ENCODE results near the gene FTH1. TPM values are rescaled to one million over a fixed set of nuclear protein-coding genes. Genes with fewer than 3 reads are reported as not detected.
"Not testable (repeated sequence)": the region's sequence is repeated elsewhere in the genome, so short reads cannot be mapped to it uniquely, and the experiment has no call there.

FTH1 gene
- total RNA-seq, 1 experiment from 2014 or later, result 1,937 TPM

DNA sequence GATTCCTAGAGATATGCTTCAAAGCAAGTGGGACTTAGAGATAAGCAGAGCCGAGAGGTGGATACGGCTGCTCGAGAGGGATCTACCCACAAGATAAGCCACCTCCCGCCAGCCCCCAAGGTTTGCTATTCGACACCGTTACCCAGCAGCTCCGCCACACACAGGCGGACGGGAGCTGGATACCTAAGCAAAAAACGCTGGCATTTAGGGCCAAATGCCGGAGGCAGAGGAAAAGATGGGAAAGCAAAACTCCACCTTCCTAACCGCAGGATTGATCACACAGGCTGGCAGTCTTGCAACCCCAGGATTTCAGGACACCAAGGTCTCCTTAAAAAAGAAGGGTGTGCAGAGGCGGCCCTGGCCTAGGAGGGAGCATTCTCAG lies 709 bp downstream of the FTH1 start:
- intact Hi-C loops (cut with micrococcal nuclease), result loop anchor here (1.0 kb wide), 2 partner anchors 59 to 79 kb away; no protein-coding TSS in a partner anchor
- Histone ChIP-seq H3K4me1 (ENCODE audit: insufficient read depth, low read length) (peaks cover 48% of the 10 kb centered on the region), H3K9me2 (replicated peaks; ENCODE audit: low read length) (no peaks in the 10 kb centered on the region), H3K36me3 (ENCODE audit: low read depth, low read length) (peaks cover 32% of the 10 kb centered on the region), H3K4me2 (ENCODE audit: low read length) (peak overlapping the region; percentile 93), H3K27ac (ENCODE audit: low read length) (peak overlapping the region; percentile 88), H4K20me1 (ENCODE audit: low read length) (peaks cover 33% of the 10 kb centered on the region), H3K9me3 (ENCODE audit: low read length) (no peaks in the 10 kb centered on the region), H3K79me2 (ENCODE audit: low read length) (peaks cover 64% of the 10 kb centered on the region), H3K4me3 (ENCODE audit: low read length) (peak overlapping the region; percentile 95), H3K9ac (ENCODE audit: low read length) (peak overlapping the region; percentile 96), H2AFZ (ENCODE audit: low read length) (no peak overlapping the region), H3K27me3 (ENCODE audit: low read length) (no peaks in the 10 kb centered on the region), H3F3A (ENCODE audit: low read length, unreplicated experiment) (peaks cover 6% of the 10 kb centered on the region)
- ATAC-seq, result no peak
- ChIA-PET CTCF (no interaction called here), POLR2A (ENCODE audit: unreplicated experiment) (interaction anchor here (0.7 to 1.7 kb wide), 4 partner anchors 46 to 150 kb away, joined by 3 to 11 read pairs (median 9); partner anchors contain the start of gene FADS1)
- no TSS peak for BruUV-seq (replicated peaks)
- peak; percentile 49 for DNase-seq
- TF ChIP-seq EZH2phosphoT487 (IDR thresholded peaks at IDR 0.05; ENCODE audit: borderline replicate concordance, low read length) (no peak), EZH2 (IDR thresholded peaks at IDR 0.05; ENCODE audit: low read length, unreplicated experiment) (no peak)
- TF ChIP-seq, protein P1, sequence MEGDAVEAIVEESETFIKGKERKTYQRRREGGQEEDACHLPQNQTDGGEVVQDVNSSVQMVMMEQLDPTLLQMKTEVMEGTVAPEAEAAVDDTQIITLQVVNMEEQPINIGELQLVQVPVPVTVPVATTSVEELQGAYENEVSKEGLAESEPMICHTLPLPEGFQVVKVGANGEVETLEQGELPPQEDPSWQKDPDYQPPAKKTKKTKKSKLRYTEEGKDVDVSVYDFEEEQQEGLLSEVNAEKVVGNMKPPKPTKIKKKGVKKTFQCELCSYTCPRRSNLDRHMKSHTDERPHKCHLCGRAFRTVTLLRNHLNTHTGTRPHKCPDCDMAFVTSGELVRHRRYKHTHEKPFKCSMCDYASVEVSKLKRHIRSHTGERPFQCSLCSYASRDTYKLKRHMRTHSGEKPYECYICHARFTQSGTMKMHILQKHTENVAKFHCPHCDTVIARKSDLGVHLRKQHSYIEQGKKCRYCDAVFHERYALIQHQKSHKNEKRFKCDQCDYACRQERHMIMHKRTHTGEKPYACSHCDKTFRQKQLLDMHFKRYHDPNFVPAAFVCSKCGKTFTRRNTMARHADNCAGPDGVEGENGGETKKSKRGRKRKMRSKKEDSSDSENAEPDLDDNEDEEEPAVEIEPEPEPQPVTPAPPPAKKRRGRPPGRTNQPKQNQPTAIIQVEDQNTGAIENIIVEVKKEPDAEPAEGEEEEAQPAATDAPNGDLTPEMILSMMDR (conservative IDR thresholded peaks at IDR 0.05; ENCODE audit: low read depth, low read length), result no peak

DNA sequence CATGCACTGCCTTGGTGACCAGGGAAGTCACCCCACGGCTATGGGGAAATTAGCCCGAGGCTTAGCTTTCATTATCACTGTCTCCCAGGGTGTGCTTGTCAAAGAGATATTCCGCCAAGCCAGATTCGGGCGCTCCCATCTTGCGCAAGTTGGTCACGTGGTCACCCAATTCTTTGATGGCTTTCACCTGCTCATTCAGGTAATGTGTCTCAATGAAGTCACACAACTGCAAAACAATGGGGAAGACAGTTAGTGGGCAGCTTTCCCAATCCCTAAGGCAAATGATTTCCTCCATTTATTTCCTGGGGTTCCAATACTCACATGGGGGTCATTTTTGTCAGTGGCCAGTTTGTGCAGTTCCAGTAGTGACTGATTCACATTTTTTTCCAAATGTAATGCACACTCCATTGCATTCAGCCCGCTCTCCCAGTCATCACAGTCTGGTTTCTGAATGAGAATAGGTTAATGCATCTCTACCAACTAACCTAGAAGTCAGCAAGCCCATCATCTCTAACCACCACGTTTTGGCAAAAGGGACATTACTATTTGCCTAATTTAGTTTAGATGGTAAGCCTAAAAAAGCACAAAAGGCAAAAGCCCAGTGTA lies 2.7 kb downstream of the FTH1 start:
- intact Hi-C loops (cut with micrococcal nuclease), result loop anchor here (5.0 kb wide), 1 partner anchor 67 kb away; no protein-coding TSS in a partner anchor
- ATAC-seq; DNase-seq; H3K27me3 ChIP-seq (ENCODE audit: low read length); H3K9me3 ChIP-seq (ENCODE audit: low read length); H3F3A ChIP-seq (ENCODE audit: low read length, unreplicated experiment); H3K9me2 ChIP-seq (replicated peaks; ENCODE audit: low read length); H2AFZ ChIP-seq (ENCODE audit: low read length); CTCF ChIA-PET: not testable (repeated sequence)
- TSS peak; percentile 60 for BruUV-seq (replicated peaks)
- Histone ChIP-seq H4K20me1 (ENCODE audit: low read length) (peaks cover 33% of the 10 kb centered on the region), H3K79me2 (ENCODE audit: low read length) (peaks cover 53% of the 10 kb centered on the region), H3K9ac (ENCODE audit: low read length) (peak overlapping the region; percentile 96), H3K4me2 (ENCODE audit: low read length) (peak overlapping the region; percentile 93), H3K27ac (ENCODE audit: low read length) (peak overlapping the region; percentile 88), H3K4me1 (ENCODE audit: insufficient read depth, low read length) (peaks cover 28% of the 10 kb centered on the region), H3K4me3 (ENCODE audit: low read length) (peak overlapping the region; percentile 95), H3K36me3 (ENCODE audit: low read depth, low read length) (peaks cover 32% of the 10 kb centered on the region)
- POLR2A ChIA-PET (ENCODE audit: unreplicated experiment), result interaction anchor here (0.9 kb wide), 1 partner anchor 8 kb away, joined by 4 read pairs; no protein-coding TSS in a partner anchor

DNA sequence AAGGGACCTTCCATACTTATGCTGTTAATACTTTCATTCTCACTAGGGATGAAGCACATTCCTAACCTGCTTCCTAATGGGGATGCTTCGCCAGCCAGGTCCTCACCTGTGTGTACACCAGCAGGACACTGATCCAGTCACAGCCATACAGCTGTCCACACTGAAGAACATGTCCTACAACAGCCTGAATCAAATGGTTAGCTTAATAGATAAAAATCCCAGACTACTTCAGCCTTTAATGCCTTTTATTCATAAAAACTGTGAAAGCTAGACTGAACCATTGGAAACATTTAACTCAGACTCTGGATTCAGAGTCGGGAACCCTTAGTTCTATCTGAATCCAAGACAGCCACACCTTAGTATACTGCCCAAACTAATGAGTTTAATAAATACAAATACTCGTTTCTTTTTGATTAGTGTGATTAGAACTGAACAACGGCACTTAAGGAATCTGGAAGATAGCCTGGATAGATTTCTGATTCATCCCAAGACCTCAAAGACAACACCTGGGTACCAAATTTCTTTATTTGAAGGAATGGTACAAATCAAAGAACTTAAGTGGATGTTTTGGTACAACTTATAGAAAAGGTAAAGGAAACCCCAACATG lies 3.3 kb downstream of the FTH1 start:
- H3K27me3 ChIP-seq (ENCODE audit: low read length), result no peaks in the 10 kb centered on the region
- peaks cover 47% of the 10 kb centered on the region for H3K79me2 ChIP-seq (ENCODE audit: low read length)
- peaks cover 32% of the 10 kb centered on the region for H3K36me3 ChIP-seq (ENCODE audit: low read depth, low read length)
- H3F3A ChIP-seq (ENCODE audit: low read length, unreplicated experiment), result no peaks in the 10 kb centered on the region
- peaks cover 25% of the 10 kb centered on the region for H3K4me1 ChIP-seq (ENCODE audit: insufficient read depth, low read length)
- intact Hi-C loops (cut with micrococcal nuclease), result loop anchor here (5.0 kb wide), 1 partner anchor 67 kb away; no protein-coding TSS in a partner anchor
- H3K9me3 ChIP-seq (ENCODE audit: low read length), result no peaks in the 10 kb centered on the region
- ATAC-seq (peak; percentile 0; the same call in 1 of the 2 replicates), DNase-seq (no peak)
- peaks cover 33% of the 10 kb centered on the region for H4K20me1 ChIP-seq (ENCODE audit: low read length)
- peak overlapping the region; percentile 88 for H3K27ac ChIP-seq (ENCODE audit: low read length)
- H3K9ac ChIP-seq (ENCODE audit: low read length), result no peak overlapping the region
- BruUV-seq (replicated peaks), result TSS peak; percentile 10
- peak overlapping the region; percentile 95; the same call in 1 of the 2 replicates for H3K4me3 ChIP-seq (ENCODE audit: low read length)
- H3K9me2 ChIP-seq (replicated peaks; ENCODE audit: low read length), result no peaks in the 10 kb centered on the region
- TF ChIP-seq, protein P1 (conservative IDR thresholded peaks at IDR 0.05; ENCODE audit: low read depth, low read length), result no peak
- no peak for TF ChIP-seq EZH2phosphoT487 (IDR thresholded peaks at IDR 0.05; ENCODE audit: borderline replicate concordance, low read length)
- no peak for TF ChIP-seq EZH2 (IDR thresholded peaks at IDR 0.05; ENCODE audit: low read length, unreplicated experiment)
- peak overlapping the region; percentile 0; the same call in 1 of the 2 replicates for H3K4me2 ChIP-seq (ENCODE audit: low read length)
- POLR2A ChIA-PET (ENCODE audit: unreplicated experiment), result interaction anchor here (0.9 kb wide), 1 partner anchor 8 kb away, joined by 4 read pairs; no protein-coding TSS in a partner anchor
- CTCF ChIA-PET, result interaction anchor here (1.0 kb wide), 1 partner anchor 167 kb away, joined by 4 read pairs; no protein-coding TSS in a partner anchor
- H2AFZ ChIP-seq (ENCODE audit: low read length), result no peak overlapping the region
